8988T (cell line): Measurements from ENCODE around the gene DZIP1L.

ENCODE experiments used
- DNase-seq: peaks from one replicate; pipeline ENCODE4 v3.0.0; 2011

Gene DZIP1L

DNA sequence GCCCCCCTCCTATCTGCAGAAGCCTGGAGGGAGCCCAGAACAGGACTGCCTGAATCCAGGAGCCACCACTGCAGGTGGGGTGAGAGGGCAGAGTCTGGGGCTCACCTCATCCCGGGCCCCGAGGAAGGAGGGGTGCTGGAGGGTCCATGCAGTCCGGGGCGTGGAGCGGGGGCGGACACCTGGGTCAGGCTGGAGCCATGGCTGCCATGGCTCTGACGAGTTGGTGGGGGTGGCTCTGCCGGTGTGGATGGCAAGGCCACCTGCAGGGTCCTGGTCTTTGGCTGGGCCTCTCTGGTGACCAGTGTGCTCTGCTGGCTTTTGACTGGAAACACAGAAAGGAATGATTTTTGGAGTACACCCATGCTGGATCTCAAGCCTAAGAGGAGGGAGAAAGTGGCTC is 47.4 kb downstream of the DZIP1L start:
- no peak for DNase-seq

DNA sequence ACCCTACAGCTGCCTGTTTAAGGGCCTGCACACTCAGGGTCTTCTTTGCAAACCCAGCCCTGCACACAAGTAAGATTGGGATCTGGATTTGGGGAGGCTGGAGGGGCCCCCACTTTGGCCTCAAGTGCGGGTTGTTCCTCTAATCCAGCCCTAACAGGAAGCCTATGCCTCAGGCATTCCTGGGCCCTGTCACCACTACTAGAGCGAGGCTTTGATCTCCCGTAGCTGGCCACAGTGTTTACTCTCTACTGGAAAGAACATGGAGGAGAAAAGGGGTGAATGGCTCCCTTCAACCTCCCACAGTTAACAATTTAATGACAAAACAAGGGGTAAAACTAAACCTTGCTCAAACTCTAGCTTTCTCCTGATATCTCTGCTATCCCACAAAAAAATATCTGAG is 48.4 kb downstream of the DZIP1L start:
- DNase-seq, result no peak

DNA sequence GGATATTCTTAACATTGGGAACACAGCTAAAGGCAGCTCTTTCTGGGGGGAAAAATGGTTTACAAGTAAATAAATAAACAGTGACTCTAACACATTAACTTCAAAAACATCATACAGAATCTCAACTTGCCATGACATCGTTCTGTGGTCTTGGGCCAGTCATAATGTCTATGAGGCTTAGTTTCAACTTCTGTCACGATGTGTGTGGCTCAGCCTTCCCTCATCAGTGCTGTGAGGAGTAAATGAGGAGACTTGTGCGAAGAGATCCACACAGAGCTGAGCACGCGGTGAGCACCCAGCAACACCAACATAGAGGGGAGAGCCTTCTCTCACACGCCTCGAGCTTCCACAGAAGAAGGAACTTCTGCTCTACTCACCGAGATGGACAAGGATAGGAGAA is 49.0 kb downstream of the DZIP1L start:
- no peak for DNase-seq

DNA sequence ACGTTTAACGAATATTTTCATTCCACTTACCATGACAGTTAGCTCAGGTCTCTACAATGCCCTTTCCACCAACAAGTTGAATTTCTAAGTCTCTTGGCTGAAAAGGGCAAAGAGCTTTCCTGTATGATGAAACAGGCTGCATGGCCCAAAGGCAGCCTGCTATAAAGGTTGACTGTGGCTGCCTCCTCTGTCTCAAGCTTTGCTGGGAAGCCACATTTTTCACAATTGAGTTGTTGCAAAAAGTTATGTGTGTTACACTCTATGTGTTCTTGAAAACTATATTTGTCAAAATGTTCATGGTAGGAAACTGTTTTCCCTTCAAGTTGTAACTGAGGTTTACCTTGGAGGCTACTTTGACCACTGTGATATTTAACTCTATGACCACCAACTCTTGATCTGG is 49.5 kb downstream of the DZIP1L start:
- DNase-seq, result no peak

DNA sequence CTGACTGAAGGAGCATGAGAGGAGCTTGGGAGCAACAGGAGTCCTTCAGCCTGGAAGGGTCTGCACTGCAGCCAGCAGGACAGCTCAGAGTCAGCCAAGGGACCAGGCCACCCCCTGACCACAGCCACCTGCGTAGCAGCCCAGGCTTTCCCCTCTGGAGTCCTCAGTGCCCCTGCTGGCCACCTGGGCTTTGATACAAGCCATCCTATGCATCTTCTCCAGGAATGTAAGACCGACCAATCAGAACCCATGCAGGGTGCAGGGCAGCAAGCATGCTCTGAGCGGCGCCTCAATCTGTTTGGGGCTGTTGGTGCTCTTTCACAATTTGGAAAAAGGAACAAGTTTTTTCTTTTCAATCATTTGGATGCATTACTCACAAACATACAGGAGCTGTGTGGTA is 52.0 kb downstream of the DZIP1L start:
- DNase-seq, result no peak

DNA sequence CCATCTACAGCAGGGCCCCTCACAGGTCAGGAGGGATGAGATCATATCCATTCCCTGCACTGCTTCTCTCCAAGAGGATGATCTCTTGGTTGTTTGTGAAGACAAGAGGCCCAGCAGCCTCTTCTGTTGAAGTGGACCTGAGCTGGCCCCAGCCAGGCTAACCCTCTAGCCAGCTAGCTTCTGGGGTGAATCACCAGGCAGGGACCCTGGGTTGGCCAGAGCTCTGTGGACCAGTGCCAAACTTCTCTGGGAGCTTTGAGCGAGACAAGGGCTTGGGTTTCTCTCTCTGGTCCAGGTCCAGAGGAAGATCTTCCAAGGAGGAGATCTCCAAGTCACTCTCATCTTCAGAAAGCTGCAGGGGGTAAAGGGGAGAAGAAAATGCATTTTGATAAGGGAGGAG is 52.8 kb downstream of the DZIP1L start:
- no peak for DNase-seq

DNA sequence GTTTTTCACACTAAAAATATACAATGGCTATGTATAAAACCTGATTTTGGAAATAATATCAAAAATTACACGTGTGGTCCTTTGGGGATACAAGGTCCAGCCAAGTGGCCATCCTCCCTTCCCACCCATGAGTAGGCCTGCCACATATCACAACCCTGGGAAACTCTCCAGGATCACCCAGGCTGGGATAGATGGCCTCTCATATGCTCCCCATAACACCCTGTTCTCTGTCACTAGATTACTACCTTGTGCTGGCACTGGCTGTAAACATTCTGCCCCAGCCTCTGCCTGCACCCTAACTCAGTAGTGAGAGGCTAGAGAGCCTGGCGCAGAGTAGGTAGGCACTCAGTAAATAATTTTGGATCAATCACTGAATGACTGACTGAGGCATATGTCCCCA is 53.4 kb downstream of the DZIP1L start:
- no peak for DNase-seq

DNA sequence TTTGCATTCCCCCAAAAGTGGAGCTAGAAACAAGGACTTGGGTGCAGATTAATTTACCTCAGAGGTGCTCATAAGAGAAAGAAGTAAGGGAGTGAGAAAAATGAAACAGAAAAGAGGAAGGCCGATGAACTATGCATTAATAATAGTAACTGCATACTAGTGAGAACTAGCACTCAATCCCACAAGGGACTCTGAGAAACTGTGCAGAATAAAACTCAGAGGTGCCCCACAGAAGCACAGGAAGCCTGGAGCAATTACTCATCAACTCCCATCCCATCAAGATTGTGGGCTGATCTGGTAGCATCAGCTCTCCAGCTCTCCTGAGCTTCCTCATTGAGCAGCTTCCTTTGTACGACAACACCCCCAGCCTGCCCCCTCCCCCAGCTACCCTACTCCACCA is 54.6 kb downstream of the DZIP1L start:
- DNase-seq, result no peak

DNA sequence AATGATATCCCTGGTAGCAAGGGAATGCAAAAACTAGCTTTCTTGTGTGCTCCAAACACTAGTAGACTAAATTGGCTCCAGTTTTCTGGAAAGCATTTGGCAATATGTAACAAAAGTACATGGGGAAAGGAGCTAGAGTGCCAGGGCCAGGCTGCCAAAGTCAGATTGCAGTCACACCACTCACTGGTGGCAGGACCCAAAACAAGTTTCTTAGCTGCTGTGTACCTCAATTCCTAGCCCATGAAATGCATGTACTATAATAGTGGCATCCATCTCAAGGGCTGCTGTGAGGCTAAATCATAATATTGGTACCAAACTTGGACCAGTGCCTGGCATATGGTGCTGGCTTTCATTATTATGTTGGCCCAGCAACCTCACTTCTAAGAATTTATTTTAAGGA is 56.1 kb downstream of the DZIP1L start:
- DNase-seq, result no peak

DNA sequence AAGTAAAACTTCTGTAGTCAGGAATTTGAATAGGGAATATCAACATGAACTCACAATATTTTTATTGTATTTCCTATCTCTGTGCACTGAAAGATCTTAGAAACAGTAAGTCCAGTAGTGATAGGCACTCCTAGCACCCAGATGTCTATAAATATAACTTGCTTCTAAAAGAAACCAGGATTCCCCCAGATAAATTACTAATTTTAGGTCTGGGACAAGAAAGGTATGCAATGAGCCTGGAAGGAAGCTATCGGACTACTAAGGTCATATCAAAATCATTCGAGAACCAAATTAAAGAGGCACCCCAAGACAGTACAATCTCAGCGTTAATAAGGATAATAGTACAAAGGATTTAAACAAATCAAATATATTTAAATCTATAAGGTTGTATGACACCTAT is 58.0 kb downstream of the DZIP1L start:
- DNase-seq, result no peak

DNA sequence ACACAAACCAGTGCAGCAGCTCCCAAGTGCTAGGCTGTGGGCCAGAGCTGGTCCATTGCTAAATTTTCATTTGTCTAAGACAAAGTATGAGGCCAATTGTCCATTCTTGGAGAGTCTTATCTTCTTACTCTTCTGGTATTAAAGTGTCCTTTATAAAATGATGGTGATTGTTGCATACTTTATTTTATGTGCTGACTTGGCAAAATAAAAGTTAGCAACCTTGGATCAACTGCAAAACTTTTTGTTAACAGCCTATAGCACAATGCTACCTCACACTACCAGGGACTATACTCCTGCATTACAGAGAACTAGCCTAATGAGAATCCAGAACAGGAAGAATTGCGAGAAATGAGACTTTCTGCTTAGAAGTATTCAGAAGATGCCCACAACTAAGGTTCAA is 61.4 kb downstream of the DZIP1L start:
- no peak for DNase-seq

DNA sequence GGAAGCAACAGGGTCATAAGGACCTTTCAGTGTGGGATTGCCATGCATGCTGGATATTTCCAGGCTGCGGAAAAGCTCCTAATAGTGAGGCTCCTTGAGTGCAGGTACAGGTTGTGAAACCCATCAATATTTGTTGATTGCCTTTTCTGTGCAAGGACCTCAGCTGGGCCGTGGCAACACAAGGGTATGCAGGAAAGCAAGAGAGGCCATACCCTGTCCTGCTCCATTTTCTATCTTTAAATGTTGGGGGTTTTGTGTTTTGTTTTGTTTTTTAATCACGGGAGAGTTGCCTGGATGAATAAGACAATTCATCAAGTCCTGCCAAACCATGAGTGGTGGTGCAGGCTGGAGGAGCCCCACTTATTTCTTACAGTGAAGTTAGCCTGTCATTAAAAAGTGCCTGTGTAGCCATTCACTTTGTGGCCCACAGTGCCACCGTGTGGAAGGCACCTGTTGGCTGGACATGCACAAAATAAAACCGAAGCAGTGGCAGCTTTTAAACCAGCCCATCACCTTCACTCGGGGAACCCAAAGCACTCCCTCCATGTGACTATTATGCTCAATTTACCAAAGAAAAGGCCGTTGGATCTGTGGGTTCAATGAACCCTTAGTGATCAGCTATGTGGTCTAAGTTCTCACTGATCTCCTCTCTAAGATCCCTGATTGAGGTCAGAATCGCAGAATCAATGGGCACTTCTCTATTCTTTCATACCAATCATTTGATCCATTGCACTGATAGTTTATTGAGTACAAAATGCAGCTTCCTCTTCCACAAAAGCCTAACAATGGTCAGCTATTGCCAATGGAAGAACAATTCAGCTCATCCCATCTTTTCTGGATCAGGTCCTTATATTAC is 63.2 kb downstream of the DZIP1L start:
- no peak for DNase-seq

DNA sequence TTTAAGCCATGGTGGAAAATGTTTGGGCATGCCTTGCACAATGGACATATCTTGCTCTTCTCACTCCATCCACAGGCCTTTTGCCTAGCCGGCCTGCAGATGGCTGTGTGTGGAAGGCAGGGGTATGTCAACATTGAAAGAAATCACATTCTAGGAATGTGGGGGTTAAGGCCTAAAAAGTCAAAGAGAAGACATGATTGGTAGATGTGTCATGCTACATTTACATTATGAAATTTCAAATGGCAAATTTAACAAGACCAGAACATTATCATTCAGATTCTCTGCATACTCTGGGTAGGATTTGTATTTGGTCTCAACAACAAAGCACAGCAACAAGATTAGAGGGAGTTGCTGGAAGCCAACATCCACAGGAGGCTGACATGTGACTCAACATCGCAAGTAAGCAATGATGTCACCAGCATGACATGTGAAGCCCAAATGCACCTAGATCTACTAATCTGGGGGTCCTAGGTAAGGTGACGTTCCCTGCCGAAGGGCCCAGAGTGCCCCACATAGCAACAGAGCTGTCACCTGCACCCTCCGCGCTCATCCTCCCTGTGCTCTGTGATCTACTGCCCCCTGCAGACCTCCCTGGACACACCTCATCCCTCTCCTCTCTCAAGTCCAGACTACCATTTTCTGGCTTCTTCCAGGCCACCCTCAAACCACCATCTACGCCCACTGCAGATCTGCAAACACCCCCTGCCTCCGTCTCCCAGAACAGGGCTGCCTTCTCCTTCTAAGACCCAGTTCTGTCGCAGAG is 66.1 kb downstream of the DZIP1L start:
- no peak for DNase-seq

DNA sequence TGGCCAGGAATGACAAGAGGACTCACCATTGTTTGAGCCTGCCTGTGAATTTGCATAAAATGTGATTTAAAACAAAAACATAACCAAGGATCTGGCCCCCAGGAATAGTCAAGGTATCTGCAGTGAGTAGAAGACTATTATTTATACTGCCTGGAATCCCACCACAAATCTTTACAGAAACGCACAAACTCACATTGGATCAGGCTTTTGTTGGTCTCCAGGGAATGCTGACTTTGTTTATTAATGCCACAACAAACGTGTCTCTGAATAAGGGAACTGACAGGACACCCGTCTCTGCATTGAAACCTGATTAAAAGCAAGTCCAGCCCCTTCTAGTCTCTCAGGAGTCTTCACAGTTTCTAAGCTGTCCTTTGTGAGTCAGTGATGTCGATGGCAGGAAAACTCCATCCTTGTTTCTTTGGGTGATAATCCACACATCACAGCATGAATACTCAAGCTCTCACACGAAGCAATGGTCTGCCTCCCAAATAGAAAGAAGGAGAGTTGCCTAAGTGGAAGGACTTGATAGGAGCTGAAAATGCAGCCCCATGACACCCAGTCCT is 67.7 kb downstream of the DZIP1L start:
- DNase-seq, result no peak

DNA sequence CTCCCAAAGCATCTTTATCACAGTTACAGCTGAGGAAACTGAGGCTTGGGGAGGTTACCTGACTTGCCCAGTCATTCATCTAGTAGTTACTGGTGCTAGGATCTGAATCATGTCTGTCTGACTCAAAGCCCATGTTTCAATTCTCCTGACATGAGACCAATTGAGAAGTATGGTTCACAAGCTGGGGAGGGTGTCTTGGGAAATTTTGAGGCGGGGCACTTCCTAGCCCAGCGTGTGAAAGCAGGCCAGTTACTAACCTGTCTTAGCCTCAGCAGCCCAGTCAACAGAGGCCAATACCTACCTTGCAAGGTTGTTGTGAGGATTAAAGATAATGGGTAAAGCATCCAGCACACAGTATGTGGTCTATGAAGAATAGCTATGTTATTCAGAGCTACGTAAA is 68.5 kb downstream of the DZIP1L start:
- no peak for DNase-seq

DNA sequence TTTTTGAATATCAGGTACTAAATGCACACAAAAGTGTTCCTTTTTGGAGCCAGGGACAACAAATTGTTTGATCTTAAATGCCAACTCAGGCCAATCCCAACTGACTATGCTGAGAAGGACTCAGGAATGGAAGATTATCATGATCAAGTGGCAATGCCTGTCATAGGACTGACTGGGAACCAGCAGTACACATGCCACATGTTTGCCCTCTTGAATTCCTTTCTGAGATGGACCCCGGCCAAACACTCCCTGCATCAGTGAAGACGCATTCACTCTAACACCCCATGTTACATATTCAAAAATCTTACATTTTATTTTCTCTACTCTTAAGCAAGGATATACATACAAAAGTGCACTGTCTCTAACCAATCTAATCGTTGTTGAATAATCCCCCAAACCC is 69.3 kb downstream of the DZIP1L start:
- DNase-seq, result no peak

DNA sequence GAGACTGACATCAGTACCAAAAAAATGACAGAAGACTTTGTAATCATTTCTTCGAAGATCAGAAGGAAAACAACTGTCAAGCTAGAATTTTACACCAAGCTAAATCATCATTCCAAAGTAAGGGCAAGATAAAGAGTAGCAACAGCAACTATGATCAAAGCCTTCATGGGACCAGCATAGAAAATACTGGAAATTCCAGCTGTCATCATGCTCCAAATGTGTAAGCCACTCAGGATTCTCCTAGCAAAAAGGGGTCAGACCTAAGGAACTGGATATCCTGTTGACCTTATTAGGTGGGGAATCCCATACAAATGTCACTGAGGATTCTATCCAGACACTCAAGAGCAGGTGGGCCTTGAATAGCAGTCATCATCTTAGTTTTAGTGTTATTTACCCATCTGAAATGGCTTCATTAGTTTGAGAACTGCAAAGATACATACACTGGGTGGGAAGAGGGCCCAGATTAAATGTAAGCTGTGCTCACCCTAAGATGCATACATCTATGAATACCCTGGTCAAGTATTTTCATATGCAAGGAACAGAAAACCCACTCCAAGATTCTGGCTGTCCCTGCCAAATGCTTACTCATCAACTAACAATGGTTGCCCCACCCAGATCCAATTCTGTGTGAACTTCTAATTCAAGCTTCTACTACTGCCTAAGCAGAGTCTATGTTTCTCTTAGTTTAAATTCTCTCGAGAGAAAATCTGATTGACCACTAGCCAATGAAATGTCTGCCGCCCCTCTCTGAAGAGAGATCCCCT is 72.0 kb downstream of the DZIP1L start:
- DNase-seq, result no peak

DNA sequence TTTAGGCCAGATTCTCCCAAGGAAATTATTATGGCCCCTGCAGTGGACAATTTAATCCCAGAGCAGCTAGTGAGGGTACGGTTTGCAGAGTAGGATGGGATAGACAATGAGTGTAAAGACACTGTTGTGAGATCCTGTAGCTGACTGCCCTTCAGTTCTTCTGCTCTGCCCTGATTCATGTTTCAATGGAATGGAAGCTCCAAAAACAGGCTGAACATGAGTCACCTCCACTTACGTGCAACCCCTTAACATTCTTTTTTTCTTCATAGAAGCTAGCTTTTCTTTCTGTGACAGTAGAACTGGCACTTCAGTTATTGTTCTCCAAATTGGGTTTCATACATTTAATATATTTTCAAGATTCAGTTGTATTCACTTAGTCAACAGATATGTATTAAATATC is 73.4 kb downstream of the DZIP1L start:
- DNase-seq, result no peak

DNA sequence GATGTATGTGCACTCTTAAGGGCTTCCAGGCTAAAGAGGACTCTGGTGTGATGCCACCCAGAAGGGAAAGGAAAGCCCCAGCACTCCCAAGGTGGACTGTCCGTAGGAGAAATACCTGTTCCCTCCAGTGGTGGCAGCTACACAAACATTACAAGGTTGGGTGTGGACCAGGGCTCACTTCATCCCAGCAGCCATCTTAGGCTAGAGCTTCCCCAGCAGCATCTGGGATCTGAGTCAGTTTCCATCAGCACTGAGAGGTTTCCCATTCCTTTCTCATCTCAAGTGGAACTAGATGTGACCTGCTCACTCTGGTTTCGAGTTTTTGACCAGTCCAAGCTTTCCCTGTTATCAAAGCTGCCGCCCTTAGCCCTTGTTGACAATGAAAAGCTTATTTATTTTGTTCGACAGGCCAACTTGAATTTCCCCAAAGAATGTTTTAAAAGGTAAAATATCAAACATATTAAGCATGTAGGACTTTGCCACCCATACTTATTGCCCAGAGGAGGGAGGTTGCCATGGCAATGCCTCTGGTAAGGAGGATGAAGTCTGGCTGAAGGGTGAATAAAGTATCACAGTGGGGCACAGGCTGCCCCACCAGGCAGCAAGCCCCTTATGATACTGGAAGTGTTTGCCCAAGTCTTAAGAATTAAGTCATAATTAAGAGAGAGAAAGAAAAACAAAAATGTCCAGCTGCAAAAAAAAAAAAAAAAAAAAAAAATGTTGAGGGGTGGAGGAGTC is 76.5 kb downstream of the DZIP1L start:
- DNase-seq, result no peak

DNA sequence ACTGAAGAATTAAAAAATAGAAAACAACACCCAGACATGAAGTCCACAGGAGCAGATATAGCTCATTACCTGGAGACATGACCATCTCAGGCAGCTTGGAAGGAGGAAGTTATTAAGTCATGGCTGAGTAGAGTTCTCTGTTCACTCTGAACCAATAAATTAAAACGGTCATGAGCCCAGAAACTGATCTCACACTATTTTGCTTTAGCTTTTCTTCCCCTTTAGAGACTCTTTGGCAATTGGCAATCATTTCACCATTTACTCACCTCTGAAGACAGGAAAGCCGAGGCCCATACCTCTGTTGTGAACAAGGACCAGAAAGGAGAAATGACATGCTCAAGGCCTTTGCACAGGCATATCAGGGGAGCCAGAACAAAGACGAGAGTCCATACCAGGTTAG is 78.8 kb downstream of the DZIP1L start:
- no peak for DNase-seq

DNA sequence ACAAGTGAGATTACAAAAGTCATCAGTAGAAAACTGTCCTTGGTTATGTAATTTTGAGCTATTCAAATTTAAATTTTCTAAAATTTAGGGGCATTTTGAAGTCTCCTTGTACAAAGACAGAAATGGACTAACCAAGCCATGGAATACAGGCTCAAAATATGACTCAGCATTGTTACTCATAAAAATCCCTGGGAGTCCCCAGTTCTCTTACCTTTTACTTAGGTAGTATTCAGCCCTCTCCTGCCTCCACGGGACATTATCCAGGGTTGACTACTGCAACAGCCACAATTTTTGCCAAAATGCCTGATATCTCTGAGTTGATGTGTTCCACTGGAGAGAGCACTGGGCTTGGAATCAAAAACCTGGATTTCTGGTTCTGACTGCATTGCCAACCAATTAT is 80.5 kb downstream of the DZIP1L start:
- DNase-seq, result no peak

DNA sequence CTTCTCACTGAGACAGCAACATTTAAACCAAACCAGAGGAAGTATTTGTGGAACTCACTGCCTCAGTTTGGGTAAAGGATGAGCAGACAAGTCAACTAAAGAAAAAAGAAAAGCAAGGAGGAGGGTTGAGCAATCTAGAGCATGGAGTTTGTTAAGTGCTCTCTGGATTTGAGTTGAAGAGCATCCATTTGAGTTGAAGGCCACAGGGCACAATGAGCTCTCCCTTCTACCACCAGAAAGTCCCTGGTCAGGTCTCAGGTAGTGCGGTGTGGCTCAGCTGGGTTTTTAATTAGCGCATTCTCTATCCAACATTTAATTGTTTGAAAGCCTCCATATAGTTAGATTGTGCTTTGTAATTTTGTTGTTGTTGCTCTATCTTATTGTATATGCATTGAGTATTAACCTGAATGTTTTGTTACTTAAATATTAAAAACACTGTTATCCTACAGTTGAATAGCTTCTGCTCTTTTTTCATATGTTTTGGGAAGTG is 82.2 kb downstream of the DZIP1L start:
- no peak for DNase-seq

DNA sequence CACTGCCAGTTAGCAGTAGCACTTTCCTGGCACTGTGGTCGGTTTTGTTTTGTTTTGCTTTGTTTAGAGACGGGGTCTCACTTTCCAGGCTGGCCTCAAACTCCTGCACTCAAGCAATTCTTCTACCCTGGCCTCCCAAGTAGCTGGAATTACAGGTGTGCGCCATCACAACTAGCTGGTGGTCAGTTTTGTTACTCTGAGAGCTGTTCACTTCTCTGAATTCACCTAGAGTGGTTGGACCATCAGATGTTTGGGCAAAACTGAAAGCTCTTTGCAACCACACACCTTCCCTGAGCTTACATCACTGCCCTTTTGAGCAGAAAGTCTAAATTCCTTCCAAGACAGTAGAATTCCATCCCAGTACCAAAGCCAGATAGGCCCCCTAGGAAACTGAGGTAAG is 82.8 kb downstream of the DZIP1L start:
- no peak for DNase-seq
